NCI-H146 treated with DMSO at 0.1 percent for 48 hours (cell line): ENCODE data around the gene KIF3C.
"Not testable (repeated sequence)": the region's sequence is repeated elsewhere in the genome, so short reads cannot be mapped to it uniquely, and the experiment has no call there.

Experiments used
- DNase-seq: peaks from one replicate; lab custom pipeline; 2025; ENCODE audit not compliant: unreplicated experiment; lab: John Stamatoyannopoulos, UW

Gene KIF3C

DNA sequence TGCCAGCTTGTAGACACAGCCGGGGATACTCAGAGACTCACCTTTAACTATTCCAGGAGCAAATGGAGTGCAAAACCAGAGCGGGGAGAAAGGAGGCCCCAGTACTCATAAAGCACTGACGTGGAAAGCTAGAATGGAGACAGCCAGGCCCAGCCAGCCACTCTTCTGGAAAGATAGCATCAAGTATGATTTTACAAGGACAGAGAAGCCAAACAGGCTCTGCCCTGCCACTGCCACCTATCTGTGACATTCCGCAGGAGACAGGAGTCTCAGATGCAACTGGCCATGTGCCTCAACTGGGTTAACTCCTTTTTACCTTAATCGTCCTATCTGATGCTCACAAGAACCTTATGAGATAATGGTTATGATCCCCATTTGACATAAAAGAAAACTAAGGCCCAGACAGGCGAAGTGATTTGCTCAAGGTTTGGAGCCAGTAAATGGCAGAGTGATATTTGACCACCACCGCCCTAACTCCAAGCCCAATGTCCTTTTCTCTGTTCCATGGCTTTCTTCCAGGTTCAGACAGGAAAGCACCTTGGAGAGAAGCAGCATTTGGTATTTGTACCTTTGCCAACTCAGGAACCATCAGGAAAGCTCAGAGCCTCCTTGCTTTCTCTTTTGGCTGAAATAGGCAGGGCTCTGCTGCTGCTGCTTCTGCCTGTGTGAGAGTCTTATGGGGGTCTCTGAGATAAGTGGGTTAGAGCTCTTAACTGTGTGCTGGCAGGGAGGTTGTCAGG lies 15.6 kb downstream of the KIF3C start:
- DNase-seq, result no peak

DNA sequence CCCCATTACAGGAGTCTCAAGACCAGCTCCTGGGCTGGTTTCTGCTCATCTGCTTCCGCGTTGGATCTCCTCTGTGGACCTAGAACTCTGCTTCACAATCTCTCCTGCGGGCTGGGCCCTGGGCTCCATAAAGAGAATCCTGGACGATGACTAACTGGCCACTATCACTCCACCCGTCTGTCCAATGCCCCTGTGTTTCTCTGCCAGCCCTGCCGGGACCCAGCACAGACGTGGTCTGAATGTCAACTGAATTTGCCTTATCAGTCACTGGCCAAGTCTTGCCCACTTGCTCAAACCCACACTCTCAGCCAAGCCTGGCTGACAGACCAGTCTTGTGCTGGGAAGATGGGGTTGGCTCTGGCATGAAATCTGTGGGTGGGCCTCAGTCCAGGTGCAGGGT lies 17.4 kb downstream of the KIF3C start:
- no peak for DNase-seq

DNA sequence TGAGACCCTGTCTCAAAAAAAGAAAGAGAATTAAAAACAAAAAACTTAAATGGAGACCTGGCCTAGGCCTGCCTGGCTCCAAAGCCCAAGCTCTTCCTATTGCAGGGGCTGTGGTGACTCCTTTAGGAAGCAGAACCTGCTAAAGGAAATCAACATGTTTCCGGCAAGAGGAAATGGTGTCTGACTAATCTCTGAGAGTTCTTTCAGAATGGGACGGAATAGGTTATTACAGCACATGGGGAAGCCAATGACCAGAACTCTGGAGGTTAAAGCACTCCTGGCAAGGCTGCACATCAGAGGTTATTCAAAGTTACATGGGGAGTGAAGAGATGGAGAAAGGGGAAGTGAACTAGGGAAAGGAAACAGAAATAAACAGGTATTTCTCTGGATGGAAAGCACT lies 21.4 kb downstream of the KIF3C start:
- no peak for DNase-seq

DNA sequence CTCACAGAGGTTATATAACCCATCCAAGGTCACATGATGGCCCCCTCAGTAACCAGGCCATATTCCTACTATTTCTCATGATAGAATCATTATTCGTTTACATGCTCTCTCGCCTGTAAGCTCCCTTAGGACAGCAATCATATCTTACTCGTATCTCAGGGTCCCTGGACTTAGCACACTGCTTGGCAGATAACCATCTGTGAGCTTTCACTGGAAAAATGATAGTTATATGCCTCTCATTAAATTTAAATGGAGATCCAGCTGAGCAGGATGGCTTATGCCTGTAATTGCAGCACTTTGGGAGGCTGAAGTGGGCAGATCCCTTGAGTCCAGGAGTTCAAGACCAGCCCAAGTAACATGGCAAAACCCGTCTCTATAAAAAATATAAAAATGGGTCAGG lies 21.9 kb downstream of the KIF3C start:
- DNase-seq, result no peak

DNA sequence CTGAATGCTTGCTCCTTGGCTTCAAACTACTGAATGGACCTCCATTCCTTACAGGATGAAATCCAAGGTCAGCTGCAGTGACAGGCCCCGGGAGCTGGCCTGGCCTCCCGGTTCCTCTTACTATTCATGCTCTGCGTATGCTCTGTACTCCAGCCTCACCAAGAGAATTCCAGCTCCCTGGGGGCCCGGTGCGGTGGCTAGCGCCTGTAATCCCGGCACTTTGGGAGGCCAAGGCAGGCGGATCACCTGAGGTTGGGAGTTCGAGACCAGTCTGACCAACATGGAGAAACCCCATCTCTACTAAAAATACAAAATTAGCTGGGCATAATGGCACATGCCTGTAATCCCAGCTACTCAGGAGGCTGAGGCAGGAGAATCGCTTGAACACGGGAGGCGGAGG lies 23.7 kb downstream of the KIF3C start:
- DNase-seq, result not testable (repeated sequence)

DNA sequence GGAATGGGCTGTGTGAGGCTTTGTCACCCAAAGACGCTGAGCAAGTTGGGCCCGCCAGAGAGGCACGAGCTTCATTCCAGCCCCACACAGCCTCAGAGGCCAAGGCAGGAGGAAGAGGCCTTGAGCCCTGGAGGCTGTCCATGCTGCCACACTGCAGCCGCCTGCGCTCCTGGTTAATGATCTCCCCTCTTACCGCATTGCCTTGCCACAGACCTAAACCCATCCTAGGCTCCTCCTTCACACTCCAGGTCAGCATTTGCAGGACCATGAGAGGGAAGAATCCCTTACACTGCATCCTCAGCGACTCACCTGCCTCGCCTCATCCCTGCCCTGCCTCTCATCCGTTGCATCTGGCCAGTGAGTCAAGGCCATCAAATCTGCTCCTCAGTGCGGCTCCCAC lies 24.6 kb downstream of the KIF3C start:
- DNase-seq, result no peak

DNA sequence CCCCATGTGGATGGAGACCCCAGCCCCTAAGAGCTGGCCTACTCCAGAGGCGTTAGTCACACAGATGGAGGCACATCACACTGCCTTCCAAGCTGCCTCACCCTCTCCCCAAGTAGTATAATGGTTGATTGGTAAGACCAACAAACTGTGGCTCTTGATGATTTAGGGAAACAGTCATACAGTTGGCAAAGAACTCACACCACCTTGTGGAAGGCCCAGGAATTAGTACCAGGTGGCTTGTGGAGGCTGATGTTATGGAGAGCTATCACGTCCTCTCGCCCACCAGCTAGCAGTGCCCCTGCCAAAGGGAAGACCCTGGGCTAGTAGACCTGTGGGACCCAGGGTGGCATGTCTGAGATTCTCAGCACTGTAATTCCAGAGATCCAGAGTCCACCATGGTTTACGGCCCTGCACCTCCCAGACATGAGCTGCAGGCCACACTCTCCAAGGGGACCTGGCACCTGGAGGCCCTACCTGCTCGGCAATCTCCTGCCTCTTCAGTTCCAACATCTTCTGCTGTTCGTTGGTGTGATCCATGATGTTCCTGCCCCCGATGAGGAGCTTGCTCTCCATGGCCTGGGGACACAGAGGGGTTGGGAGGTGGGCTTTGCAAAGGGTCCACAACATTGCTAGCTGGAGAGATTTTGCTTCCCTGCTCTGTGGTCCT lies 26.3 kb downstream of the KIF3C start:
- DNase-seq, result no peak

DNA sequence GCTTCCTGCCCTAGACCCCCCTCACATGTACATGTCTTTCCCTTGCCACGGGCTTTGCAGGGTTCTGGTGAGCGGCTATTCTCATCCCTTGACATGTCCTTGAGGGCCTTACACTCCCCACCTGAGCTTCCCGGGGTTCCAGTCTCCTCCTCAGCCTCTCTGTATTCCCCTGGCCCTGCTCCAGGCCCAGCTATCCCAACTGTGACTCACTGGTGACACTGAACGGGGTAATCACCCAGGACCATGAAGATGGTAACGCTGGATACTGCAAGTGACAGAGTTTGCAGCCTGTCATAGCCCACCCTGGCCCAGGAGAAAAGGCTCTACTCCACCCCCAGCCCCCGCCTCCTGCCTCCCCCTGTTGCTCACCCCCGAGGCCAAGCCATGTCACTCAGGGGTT lies 27.3 kb downstream of the KIF3C start:
- no peak for DNase-seq

DNA sequence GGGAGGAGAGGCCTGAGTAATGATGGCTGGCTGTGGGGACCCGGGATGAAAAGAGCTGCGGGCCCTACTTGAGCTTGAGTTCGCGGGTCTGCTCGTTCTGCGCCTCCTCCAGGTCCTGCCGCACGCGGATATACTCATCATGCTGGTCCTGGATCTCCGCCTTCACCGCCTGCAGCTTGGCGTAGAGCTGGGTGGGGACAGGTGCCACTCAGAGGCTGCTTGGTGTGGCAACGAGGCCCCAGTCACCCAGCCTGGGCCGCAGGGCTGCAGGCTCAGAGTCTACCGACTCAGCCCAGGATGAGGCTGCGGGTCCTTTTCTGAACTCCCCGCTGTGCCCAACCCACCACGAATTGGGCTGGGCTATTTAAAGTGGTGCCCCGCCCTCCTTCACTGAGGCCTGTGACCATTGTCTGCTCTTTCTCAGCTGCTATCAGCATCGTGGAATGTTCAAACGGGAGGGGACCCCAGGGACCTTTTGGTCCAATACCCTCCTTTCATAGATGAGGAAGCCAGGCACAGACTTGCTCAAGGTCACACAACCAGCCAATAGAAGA lies 28.0 kb downstream of the KIF3C start:
- DNase-seq, result no peak

DNA sequence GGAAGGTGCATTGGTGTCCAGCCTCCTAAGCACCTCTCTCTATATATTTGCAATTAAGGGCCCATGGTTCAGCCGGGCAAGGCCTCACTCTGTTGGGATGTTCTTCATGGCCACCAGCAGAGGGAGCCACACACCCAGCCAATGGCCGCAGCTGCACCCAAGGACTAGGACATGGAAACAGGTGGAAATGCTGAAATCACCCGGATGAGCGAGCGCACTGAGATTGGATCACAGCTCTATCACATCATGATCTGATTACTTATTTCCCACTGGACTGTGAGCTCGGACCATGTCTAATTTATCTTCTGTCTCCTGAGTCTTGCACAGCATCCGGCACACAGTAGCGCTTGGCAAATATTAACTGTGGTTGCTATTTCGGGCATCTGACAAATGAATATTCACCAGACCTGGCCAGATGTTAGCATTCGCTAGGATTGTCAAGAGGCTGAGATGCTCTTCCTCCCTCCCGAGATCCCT lies 31.2 kb downstream of the KIF3C start:
- peak; percentile 61 for DNase-seq

DNA sequence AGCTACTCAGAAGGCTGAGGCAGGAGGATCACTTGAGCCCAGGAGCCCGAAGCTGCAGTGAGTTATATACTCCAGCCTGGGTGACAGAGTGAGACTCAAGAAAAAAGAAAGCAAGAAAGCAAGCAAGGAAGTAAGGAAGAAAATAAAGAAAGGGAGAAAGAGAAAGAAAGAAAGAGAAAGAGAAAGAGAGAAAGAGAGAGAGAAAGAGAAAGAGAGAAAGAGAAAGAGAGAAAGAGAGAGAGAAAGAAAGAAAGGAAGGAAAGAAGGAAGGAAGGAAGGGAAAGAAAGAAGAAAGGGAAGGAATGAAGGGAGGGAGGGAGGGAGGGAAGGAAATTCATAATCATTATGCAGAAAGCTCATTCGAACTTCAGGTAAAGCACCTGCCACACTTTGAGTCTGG lies 33.9 kb downstream of the KIF3C start:
- DNase-seq, result no peak

DNA sequence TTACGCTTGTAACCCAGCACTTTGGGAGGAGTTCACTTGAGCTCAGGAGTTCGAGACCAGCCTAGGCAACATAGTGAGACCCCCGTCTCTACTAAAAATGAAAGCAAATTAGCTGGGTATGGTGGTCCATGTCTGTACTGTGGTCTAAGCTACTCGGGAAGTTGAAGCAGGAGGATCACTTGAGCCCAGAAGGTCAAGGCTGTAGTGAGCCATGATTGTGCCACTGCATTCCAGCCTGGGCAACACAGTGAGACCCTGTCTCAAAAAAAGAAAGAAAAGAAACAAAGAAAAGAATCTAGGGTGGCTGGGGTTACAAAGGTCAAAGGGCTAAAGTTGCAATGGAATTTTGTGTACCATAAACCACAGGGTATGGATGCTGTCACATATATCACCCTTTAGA lies 41.3 kb downstream of the KIF3C start:
- no peak for DNase-seq

DNA sequence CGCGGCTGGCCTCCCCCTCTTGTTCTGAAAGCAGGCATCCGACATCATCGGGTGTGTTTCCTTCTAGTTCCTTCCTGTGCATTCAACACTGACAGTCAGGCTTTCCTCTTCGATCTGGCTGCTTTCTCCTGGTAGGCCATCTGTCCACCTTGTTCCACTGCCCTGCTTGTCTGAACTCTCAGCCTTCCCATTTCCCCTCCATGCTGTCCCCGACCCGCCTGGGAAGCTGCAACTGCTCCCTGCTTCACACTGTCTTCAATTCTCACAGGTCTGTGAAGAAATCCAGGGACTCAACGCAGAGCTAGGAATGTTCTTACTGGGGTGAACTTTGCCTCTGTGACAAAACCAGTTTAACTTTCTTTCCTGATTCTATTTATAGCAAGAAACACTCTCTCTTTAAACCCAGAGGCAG lies 43.0 kb downstream of the KIF3C start:
- no peak for DNase-seq

DNA sequence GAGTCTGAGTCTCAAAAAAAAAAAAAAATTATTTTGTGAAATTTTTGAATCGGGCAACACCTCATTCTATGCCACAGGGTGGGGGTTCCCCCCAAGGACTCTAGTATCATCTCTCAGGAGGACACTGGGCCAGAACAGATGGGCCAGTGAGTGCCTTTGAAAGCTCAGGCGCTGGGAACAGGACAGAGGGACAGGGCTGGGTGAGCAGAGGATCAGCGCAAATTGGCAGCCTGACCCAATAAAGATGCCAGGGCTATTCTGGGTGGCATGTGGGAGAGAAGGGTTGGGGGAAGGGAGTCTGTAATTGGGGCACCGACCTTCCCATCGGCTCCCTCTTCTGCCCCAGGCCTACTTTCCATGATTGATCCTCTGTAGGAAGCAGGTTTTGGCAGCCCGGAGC lies 44.0 kb downstream of the KIF3C start:
- DNase-seq, result no peak

DNA sequence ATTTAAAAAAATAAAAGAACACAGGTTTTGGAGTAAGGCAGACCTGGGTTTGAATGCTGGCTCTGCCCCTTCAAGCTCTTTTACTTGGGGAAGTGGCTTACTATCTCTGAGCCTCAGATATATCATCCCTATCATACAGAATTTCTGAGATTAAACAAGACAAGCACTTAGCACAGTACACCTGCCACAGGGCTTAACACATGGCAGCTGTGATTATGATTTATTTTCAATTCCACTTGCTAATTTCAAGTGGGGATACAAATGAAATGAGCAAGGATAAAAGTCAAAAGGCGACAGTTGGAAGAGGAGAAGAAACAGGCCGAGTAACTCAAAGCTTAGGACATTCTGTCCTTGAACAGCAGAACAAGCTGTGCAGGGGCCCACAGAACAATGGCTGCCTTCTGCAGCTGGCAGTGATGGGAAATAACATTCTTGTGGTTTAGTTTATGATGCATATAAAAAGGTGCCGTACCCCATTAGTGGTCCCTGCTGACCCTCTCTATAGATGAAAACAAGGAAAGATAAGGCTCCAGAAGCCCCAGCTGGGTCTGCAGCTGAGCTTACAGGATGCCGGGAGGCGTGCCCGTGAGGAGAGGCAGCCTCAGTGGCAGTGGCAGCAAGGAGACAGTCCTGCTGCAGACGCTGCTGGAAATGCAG lies 45.3 kb downstream of the KIF3C start:
- DNase-seq, result no peak

DNA sequence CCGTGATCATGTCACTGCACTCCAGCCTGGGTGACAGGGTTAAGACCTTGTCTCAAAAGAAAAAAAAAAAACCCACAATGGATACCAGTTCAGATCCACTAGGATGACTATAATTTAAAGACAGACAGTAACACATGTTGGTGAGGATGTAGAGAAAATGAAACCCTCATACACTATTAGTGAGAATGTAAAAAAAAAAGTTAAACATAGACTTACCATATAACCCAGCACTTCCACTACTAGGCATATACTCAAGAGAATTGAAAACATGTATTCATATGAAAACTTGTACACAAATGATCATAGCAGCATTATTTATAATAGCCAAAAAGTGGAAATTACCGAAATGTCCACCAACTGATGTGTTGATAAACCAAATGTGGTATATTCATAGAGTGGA lies 48.7 kb downstream of the KIF3C start:
- DNase-seq, result no peak

DNA sequence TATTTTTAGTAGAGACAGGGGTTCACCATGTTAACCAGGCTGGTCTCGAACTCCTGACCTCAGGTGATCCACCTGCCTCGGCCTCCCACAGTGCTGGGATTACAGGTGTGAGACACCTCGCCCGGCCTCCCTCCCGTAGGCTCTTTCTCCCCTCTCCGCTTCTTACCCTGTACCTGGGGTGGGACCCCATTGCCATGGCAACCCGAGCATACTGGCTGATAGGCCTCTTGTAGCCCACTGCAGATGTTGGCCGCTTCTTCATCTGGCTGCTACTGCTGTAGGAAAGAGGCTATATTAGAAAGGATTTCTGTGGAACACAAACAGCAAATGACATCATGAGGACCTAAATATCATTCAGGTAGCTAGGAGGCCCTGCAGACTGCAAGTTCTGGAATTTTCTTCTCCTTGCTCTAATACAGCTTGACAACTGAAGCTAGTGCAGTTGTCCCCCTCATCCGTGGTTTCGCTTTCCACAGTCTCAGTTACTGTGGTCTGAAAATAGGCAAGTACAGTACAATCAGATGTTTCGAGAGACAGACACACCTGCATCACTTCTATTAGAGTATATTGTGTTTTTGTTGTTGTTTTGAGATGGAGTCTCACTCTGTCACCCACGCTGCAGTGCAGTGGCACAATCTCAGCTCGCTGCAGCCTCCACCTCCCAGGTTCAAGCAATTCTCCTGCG lies 52.4 kb downstream of the KIF3C start:
- no peak for DNase-seq

DNA sequence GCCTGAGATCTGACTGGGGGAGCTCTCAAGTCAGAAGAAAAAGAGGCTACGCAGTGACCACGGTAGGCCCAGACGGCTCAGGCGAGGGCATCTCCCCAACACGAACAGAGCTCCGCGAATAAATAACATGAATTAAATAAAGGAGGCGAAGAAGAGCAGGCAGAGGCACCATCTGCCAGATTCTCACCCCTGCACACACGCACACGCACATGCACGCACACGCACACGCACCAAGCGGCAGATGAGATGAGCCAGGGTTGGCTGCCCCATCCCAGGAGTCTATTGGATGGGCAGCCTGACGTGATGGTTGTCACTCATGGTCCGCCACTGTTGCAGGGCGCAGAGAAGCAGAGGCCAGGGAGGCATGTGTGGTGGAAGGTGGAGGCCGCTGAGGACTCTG lies 53.6 kb downstream of the KIF3C start:
- no peak for DNase-seq

DNA sequence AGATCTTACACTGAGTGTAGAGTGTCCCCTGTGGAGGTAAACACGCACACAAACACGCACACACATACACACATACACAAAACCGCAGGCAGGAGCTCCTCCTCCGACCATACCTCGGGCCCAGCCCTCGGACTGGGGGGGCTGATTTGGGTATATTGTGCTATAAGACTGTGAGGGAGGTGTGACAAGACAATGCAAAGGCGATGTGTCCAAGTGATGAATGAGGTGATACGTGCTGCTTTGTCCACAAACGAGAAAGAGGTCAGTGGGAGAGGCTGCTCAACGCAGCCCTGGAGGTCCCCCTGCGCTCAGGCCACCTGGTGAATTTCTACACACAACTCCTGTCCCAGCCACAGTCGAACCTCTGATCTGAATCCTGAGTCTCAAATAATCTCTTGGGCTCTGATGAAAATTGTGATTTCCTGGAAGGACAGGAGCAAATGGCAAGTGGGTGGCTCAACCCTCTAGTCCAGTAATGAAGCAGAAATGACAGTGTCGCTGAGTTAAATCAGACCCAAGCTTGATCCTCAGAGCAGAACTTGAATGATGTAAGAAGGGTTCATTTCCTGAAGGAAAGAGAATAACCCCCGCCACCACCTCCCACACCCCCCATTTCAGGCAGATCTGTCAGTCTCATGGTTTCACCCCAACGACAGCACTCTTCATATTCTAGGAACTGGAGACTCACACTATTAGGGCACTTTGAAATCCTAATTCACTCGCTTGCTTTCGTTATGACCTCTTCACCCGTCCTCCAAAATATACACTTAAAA lies 55.1 kb downstream of the KIF3C start:
- no peak for DNase-seq

DNA sequence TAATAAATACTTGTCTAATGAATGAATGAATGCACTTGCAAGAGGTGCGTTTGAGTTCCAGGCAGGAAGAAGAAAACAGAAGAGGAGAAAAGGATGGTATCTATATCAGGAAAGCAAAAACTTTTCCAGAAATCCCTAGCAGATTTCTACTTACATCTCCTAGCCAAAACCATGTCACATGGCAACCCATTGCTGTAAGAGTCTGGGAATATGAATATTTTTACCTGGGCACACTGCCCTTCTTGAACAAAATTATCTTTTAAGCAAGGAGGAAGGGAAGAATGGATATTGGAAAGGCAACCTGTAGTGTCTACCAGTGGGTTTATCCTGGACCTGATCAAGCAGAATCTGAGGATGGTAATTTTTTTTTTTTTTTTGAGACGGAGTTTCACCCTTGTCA lies 59.8 kb downstream of the KIF3C start:
- DNase-seq, result no peak
